NK-92 (cell line): ENCODE measurements around the gene PPP6R2.
"Not testable (repeated sequence)": the region's sequence is repeated elsewhere in the genome, so short reads cannot be mapped to it uniquely, and the experiment has no call there.

ENCODE experiments used
- DNase-seq: peaks from one replicate; lab custom pipeline; 2025; ENCODE audit not compliant: unreplicated experiment; lab: John Stamatoyannopoulos, UW

PPP6R2 gene

DNA sequence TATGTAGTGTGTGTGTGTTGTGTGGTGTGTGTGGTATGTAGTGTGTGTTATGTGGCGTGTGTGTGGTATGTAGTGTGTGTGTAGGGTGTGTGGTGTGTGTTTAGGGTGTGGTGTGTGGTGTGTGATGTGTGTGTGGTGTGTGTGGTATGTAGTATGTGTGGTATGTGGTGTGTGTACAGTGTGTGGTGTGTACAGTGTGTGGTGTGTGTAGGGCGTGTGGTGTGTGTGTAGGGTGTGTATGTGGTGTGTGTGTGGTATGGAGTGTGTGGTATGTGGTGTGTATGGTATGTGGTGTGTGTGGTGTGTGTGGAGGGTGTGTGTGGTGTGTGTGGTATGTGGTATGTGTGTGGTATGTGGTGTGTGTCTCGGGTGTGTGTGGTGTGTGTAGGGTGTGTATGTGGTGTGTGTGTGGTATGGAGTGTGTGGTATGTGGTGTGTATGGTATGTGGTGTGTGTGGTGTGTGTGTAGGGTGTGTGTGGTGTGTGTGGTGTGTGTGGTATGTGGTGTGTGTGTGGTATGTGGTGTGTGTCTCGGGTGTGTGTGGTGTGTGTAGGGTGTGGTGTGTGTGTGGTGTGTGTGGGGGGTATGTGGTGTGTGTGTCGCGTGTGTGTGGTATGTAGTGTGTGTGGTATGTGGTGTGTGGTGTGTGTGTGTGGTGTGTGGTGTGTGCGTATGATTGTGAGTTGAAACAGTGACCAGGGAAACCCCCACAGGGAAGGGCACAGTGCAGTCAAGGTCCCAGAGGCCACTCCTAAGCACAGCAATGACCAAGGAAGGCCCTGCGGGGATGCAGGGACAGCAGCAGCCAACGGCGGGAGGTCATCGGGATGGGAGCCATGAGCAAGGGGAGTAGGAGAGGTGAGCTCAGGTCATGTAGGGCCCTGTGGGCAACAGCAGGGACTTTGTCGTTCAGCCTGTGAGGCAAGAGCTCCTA is 2.9 kb upstream of the PPP6R2 start:
- DNase-seq, result no peak

- no peak for DNase-seq
Measured at GRCh38 chr22:50341977-50342650, 1.0 kb upstream of the PPP6R2 start.

GRCh38 chr22:50343541-50343935 is 411 bp downstream of the PPP6R2 start:
- no peak for DNase-seq

DNA sequence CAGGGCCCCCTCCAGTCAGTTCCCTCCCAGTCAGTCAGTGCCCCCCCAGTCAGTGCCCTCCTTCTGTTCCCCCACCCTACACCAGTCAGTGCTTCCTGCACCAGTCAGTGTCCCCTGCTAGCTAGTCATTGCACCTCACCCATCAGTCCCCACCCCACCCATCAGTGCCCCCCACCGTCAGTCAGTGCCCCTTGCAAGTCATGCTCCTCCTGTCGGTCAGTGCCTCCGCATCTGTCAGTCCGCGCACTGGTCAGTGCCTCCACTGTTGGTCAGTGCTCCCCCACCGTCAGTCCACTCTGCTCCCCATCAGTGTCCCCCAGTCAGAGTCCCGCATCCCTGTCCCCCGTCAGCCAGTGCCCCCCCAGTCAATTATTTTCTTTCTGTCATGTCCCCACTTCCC is 3.3 kb downstream of the PPP6R2 start:
- no peak for DNase-seq

DNA sequence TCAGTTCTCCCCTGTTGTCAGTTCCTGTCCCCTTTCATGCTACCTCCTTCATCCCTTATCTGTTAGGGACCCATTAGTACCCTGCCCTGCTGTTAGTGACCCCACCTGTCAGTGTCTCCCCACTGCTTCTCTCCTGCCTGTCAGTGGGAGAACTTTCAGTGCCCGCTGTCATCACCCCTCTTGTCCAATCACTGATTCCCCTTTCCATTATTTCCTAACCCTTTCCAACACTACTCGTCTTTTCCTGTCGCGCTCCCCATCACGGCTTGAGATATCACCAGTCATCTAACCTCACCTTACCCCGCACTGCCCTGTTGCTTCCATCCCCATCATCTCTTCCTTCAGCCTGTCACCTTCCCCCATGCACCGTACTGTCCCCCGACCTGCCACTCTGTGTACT is 4.0 kb downstream of the PPP6R2 start:
- DNase-seq, result no peak

- no peak for DNase-seq
Measured at GRCh38 chr22:50348058-50348457, 4.9 kb downstream of the PPP6R2 start.

DNA sequence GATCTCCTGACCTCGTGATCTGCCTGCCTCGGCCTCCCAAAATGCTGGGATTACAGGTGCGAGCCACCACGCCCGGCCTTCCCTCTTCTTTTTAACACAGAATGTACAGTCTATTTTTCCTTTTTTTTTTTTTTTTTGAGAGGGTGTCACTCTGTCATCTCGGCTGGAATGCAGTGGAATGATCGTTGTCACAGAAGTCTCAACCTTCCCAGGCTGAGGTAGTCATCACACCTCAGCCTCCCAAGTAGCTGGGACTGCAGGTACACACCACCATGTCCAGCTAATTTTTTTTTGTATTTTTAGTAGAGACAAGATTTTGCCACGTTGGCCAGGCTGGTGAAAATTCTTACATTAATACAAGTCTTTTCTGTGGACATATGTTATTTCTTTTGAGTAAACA is 13.1 kb downstream of the PPP6R2 start:
- no peak for DNase-seq

- DNase-seq, result no peak
Measured at GRCh38 chr22:50357222-50357621, 14.1 kb downstream of the PPP6R2 start.

DNA sequence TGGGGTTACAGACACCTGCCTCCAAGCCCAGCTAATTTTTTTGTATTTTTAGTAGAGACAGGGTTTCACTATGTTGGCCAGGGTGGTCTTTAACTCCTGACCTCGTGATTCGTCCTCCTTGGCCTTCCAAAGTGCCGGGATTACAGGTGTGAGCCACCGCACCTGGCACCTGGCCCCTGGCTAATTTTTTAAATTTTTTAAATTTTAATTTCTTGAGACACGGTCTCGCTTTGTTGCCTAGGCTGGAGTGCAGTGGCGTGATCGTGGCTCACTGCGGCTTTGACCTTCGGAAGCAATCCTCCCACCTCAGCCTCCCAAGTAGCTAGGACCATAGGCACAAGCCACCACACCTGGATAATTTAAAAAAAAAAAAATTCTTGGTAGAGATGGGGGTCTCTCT is 14.6 kb downstream of the PPP6R2 start:
- DNase-seq, result no peak

- DNase-seq, result no peak
Measured at GRCh38 chr22:50360578-50360977, 17.5 kb downstream of the PPP6R2 start.

- no peak for DNase-seq
Measured at GRCh38 chr22:50361222-50361621, 18.1 kb downstream of the PPP6R2 start.

GRCh38 chr22:50361688-50362087 is 18.6 kb downstream of the PPP6R2 start:
- DNase-seq, result no peak

DNA sequence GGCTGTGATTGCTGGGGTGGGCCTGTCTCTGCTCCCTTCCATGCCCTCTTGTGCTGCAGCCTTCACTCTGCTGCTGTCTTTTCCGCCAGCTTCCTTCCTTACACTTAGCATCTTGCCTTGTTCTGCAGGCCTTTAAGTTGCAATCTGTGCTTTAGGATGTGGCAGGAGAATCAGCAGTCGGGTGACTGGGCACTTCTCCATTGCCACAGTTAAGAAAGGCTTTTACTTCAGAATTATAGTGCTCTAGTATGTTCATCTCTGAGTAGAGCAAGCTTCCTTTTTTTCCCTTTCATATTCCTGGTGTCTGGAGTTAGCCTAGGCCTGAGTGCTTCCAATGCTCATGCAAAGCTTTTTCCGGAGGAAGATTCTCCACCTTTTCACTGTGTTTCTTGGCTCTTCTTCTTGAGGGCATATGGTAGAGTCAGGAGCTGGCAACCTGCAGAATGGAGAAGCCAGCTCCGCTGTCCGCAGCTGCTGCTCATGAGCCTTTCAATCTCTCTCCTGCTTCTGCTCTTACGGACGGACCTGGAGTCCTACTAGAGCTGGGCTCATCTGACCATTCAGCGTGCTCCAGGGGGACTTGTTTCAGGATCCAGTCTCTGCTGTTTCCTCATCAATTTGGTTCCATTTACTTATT is 20.2 kb downstream of the PPP6R2 start:
- DNase-seq, result no peak

GRCh38 chr22:50363803-50364194 is 20.7 kb downstream of the PPP6R2 start:
- DNase-seq, result not testable (repeated sequence)

DNA sequence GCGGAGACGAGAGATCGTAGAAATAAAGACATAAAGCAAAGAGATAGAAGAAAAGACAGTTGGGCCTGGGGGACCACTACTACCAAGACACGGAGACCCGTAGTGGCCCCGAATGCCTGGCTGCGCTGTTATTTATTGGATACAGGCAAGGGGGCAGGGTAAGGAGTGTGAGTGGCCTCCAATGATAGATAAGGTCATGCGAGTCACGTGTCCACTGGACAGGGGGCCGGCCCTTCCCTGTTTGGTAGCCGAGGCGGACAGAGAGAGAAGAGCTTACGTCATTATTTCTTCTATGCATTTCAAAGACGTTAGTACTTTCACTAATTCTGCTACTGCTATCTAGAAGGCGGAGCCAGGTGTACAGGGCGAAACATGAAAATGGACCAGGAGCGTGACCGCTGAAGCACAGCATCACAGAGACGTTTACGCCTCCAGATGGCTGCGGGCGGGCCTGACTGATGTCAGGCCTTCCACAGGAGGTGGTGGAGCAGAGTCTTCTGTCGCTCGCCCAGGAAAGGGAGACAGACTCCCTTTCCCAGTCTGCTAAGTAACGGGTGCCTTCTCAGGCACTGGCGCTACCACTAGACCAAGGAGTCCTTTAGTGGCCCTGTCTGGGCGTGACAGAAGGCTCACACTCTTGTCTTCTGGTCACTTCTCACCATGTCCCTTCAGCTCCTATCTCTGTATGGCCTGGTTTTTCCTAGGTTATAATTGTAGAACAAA is 24.8 kb downstream of the PPP6R2 start:
- no peak for DNase-seq

DNA sequence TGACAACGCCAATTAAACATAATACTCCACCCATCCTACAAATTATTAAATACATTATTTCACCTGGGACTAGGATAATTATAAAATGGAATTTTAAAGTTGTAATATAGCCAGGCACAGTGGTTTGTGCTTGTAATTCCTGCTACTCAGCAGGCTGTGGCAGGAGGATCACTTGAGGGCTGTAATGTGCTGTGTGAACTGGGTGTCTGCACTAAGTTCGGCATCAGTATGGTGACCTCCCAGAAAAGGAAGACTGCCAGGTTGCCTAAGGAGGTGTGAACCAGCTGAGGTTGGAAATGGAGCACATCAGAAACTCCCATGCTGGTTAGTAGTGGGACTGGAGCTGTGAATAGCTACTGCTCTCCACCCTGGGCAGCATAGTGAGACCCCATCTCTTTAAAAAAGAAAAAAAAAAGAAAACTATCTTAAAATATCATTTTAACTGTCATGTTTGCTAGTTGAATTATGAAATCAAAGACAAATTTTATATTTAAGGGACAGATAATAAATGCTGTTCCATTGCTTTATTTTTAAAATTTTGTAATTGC is 28.0 kb downstream of the PPP6R2 start:
- DNase-seq, result no peak

DNA sequence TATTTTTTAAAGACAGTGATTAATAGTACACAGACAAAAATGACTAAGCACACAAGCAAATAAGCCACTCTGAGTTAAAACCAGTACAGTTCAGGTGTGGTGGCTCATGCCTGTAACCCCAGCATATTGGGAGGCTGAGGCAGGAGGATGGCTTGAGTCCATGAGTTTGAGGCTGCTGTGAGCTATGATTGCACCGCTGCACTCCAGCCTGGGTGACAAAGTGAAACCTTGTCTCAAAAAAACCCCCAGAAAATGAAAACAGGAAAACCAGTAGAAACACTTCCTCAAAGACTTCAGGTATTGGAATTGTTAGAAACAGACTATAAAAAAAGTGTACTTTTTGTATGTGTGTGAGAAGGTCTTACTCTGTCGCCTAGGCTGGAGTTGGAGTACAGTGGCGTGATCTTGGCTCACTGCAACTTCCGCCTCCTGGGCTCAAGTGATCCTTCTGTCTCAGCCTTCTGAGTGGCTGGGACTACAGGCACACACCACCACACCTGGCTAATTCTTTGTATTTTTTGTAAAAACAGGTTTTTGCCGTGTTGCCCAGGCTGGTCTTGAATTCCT is 33.0 kb downstream of the PPP6R2 start:
- no peak for DNase-seq

DNA sequence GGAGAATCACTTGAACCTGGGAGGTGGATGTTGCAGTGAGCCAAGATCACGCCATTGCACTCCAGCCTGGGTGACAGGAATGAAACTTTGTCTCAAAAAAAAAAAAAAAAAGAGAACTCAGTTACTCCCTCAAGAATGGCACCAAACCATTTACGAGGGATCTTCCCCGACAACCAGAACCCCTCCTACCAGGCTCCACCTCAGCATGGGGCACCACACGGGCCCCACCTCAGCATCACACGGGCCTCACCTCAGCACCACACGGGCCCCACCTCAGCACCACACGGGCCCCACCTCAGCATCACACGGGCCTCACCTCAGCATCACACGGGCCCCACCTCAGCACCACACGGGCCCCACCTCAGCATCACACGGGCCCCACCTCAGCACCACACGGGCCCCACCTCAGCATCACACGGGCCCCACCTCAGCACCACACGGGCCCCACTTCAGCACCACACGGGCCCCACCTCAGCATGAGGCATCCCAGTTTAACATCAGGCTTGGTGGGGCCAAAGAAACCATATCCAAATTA is 38.0 kb downstream of the PPP6R2 start:
- DNase-seq, result not testable (repeated sequence)

GRCh38 chr22:50396751-50397370 is 53.7 kb downstream of the PPP6R2 start:
- DNase-seq, result no peak
